NB4 (cell line): ENCODE measurements around the gene G6PC1.
"Not testable (repeated sequence)": the region's sequence is repeated elsewhere in the genome, so short reads cannot be mapped to it uniquely, and the experiment has no call there.

Experiments
- DNase-seq: peaks from one replicate; pipeline ENCODE4 v3.0.0; 2010; ENCODE audit warnings: low read depth
- H3K4me3 ChIP-seq: one replicate; pipeline ENCODE4 v1.5.1; 2011; ENCODE audit warnings: mild to moderate bottlenecking, low read depth, low read length, moderate library complexity
- MYC ChIP-seq: IDR thresholded peaks from 2 replicates; pipeline ENCODE4 v1.6.1; 2011; ENCODE audit warnings: low read depth, low read length
- POLR2A ChIP-seq: IDR thresholded peaks from 2 replicates; pipeline ENCODE4 v1.6.1; 2011; ENCODE audit warnings: mild to moderate bottlenecking; ENCODE audit not compliant: insufficient read length; ENCODE audit errors: extremely low read depth
- TF ChIP-seq, protein P1 (sequence below): IDR thresholded peaks from one replicate; pipeline ENCODE4 v1.5.1; 2012; ENCODE audit warnings: low read depth, low read length
- TF ChIP-seq, protein P2 (sequence below): IDR thresholded peaks from 2 replicates; pipeline ENCODE4 v1.6.1; 2011; ENCODE audit warnings: low read depth, low read length

G6PC1 gene

DNA sequence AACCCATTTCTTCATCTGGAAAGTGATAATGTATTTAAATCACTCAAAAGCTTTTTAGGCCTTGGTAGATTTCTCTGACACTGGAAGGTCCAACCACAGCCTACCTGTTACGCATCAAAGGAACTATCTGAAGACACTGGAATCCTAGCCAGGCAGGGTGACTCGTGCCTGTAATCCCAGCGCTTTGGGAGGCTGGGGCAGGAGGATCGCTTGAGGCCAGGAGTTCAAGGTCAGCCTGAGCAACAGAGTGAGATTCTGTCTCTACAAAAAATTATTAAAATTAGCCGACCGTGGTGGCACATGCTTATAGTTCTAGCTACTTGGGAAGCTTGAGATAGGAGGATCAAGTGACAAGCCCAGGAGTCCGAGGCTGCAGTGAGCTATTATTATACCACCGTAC, 18.4 kb upstream of the G6PC1 start:
- no peak for TF ChIP-seq POLR2A
- TF ChIP-seq, protein P1, sequence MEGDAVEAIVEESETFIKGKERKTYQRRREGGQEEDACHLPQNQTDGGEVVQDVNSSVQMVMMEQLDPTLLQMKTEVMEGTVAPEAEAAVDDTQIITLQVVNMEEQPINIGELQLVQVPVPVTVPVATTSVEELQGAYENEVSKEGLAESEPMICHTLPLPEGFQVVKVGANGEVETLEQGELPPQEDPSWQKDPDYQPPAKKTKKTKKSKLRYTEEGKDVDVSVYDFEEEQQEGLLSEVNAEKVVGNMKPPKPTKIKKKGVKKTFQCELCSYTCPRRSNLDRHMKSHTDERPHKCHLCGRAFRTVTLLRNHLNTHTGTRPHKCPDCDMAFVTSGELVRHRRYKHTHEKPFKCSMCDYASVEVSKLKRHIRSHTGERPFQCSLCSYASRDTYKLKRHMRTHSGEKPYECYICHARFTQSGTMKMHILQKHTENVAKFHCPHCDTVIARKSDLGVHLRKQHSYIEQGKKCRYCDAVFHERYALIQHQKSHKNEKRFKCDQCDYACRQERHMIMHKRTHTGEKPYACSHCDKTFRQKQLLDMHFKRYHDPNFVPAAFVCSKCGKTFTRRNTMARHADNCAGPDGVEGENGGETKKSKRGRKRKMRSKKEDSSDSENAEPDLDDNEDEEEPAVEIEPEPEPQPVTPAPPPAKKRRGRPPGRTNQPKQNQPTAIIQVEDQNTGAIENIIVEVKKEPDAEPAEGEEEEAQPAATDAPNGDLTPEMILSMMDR = no peak
- TF ChIP-seq MYC = no peak
- TF ChIP-seq, protein P2, sequence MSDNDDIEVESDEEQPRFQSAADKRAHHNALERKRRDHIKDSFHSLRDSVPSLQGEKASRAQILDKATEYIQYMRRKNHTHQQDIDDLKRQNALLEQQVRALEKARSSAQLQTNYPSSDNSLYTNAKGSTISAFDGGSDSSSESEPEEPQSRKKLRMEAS = no peak
- H3K4me3 ChIP-seq = no peak overlapping the region
- no peak for DNase-seq

DNA sequence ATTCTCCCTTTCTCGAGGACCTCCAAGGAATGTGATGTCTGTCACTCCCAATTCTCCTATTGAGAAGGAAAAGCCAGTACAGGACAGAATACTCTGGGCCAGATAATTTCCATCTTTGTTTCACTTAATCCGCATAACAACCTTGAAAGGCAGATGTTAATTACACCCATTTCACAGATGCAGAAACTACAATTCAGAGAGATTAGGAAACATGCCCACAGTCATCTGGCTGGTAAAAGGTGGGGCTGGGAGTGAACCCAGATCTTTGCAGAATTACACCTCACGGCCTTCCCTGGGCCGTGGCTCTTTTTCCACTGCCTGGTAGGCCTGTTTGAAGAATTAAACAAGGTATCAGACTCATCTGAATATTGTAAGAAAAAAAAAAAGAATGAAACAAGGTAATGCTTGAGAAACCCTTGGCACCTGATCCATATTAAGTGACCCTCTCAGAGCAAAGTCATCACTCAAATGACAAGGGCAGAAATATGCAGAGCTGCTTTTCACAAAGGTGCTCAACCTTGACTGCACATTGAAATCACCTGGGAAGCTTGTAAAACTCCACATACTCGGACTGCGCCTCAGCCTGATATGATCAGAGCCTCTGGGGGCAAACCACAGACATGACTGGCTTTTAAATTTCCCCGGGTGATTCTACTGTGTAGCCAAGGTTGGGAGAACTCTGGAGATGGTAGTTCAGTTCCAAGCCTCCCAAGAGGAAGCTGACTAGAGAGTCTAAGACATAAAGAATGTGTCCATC, 16.6 kb upstream of the G6PC1 start:
- TF ChIP-seq, protein P1 = no peak
- TF ChIP-seq POLR2A (no peak), MYC (no peak)
- TF ChIP-seq, protein P2 = no peak

DNA sequence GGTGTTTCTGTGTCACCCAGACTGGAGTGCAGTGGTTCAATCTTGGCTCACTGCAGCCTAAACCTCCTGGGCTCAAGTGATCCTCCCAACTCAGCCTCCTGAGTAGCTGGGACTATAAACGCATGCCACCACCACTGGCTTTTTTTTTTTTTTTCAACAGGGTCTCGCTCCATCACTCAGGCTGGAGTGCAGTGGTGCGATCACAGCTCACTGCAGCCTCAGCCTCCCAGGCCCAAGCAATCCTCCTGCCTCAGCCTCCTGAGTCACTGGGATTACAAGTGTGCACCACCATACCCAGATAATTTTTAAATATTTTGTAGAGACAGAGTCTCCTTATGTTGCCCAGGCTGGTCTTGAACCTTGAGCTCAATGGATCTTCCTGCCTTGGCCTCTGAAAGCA, 14.8 kb upstream of the G6PC1 start:
- H3K4me3 ChIP-seq, DNase-seq: not testable (repeated sequence)

More for the DNA sequence above, 16.6 kb upstream of the G6PC1 start:
- no peak for DNase-seq
- H3K4me3 ChIP-seq = no peak overlapping the region

DNA sequence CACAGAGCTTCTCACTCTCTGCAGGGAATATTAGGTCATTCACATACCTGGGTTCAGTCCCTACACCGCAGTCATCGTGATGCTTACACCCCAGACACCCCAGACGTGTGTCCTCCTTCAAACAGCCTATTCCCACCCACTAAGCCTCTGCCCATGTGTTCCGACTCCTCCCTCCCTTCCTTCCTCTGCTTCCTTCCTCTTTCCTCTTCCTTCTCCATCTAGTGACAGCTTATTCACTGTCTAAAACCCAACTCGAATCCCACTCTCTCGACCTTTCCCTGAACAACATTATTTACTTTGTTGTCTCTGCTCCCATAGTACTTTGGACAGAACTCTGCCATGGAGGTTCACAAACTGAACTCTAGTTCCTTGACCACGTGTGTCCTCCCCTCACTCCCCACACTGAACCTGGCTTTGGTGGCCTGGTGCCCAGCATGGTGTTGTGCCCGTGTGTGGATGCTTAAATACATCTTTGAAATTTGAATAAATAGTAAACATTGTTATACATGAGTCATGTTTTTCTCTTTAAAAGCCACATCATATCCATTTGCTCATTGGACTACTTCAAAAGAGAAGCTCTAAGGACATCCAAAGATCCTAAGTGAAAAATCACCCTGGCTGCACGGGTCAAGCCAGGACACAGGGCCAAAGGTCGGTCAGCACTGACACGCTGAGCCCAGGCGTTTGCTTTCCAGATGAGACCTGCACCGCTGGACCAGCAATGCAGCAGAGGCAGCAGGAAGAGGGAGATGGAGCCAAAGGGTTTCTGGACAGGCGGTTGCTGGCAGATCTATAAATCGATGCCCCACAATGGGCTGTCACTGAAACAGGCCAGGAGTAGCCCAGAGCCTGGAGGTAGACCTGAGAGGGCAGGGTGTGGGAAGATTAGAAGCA, 14.1 kb upstream of the G6PC1 start:
- H3K4me3 ChIP-seq = no peak overlapping the region
- DNase-seq = no peak
- TF ChIP-seq, protein P2 = no peak
- TF ChIP-seq MYC (no peak), POLR2A (no peak)
- TF ChIP-seq, protein P1 = no peak

DNA sequence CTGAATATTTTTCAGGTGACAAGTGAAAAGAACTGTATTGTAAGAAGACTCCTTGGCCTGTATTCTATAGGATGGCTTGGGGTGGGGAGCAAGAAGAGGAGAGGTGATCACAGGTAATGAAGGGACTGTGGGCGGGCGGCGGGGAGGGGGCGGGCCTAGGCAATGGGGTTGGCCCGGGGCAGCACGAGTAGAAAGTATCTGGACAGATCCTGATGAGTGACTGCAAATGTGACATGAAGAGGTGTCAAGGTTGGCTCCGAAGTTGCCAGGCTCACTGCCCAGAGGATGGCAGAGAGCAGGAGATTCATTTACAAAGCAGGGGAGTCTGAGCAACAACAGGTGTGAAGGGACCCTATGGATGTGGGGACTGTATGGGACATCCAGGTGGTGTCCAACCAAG, 10.8 kb upstream of the G6PC1 start:
- no peak overlapping the region for H3K4me3 ChIP-seq
- TF ChIP-seq, protein P1 = no peak
- TF ChIP-seq POLR2A (no peak), MYC (no peak)
- TF ChIP-seq, protein P2 = no peak
- no peak for DNase-seq

DNA sequence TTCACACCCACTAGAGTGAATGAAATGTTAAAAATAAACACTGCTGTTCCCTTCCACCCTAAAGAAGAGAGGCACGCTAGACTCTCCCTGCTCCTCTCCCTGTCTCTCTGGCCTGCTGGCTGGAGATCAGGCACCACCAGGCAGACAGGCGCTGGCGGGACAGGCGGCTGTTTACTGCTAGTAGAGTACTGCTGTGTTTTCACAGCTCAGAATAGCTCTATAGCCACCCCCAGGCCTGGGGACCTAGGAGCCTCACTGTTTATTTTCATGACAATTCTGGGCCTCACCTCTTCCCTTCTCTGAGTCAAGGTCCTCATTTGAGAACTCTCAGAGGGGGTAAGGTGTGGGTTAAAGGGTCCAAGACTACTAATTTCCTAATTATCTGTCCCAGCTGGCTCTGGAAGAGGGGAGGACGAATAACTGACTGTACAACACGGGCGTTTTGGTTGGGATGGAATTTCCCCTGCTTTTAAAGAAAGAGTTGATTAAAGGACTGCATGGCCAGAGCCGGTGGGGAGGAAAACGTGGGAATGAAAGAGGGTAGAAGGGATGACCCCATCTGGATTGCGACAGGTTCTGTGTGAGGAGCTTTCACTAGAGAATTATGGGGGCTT, 9.0 kb upstream of the G6PC1 start:
- TF ChIP-seq POLR2A = no peak
- no peak for TF ChIP-seq MYC
- TF ChIP-seq, protein P2 = no peak
- TF ChIP-seq, protein P1 = no peak
- H3K4me3 ChIP-seq = no peak overlapping the region
- DNase-seq = no peak
